HEK293 (cell line): ENCODE results near the gene ZMYM3.

Source experiments
- PRDM10 ChIP-seq: fragments of 450-650 bp; formaldehyde crosslinking; IDR thresholded peaks from 2 replicates; pipeline ENCODE4 v1.5.1; 2016; ENCODE audit warnings: missing biosample characterization, missing genetic modification characterization
- ZBTB8A ChIP-seq: fragments of 450-650 bp; formaldehyde crosslinking; IDR thresholded peaks from 2 replicates; pipeline ENCODE4 v1.5.1; 2016; ENCODE audit warnings: missing biosample characterization, missing genetic modification characterization
- ZNF121 ChIP-seq: fragments of 450-650 bp; formaldehyde crosslinking; IDR thresholded peaks from 2 replicates; pipeline ENCODE4 v1.5.1; 2016; ENCODE audit warnings: missing biosample characterization, missing genetic modification characterization
- ZNF202 ChIP-seq: fragments of 450-650 bp; formaldehyde crosslinking; IDR thresholded peaks from 2 replicates; pipeline ENCODE4 v1.5.1; 2016; ENCODE audit warnings: missing biosample characterization, missing genetic modification characterization, borderline replicate concordance
- ZNF391 ChIP-seq: fragments of 450-650 bp; formaldehyde crosslinking; IDR thresholded peaks from 2 replicates; pipeline ENCODE4 v1.5.1; 2016; ENCODE audit warnings: low read depth, missing biosample characterization, missing genetic modification characterization, borderline replicate concordance
- ZNF394 ChIP-seq: fragments of 450-650 bp; formaldehyde crosslinking; IDR thresholded peaks from 2 replicates; pipeline ENCODE4 v1.5.1; 2016; ENCODE audit warnings: missing biosample characterization, missing genetic modification characterization, mild to moderate bottlenecking, moderate library complexity, borderline replicate concordance
- ZNF501 ChIP-seq: fragments of 450-650 bp; formaldehyde crosslinking; IDR thresholded peaks from 2 replicates; pipeline ENCODE4 v1.5.1; 2016; ENCODE audit warnings: missing biosample characterization, missing genetic modification characterization
- ZNF560 ChIP-seq: fragments of 450-650 bp; formaldehyde crosslinking; IDR thresholded peaks from 2 replicates; pipeline ENCODE4 v1.5.1; 2017; ENCODE audit warnings: missing biosample characterization, missing genetic modification characterization, borderline replicate concordance
- ZNF561 ChIP-seq: fragments of 450-650 bp; IDR thresholded peaks from 2 replicates; pipeline ENCODE4 v1.5.1; 2018; ENCODE audit warnings: missing biosample characterization, missing genetic modification characterization, borderline replicate concordance
- ZNF626 ChIP-seq: fragments of 450-650 bp; sonication (Bioruptor Pico); formaldehyde crosslinking; IDR thresholded peaks from 2 replicates; pipeline ENCODE4 v1.5.1; 2018; ENCODE audit warnings: missing biosample characterization, missing genetic modification characterization, inconsistent platforms
- TF ChIP-seq, protein P1 (sequence below): fragments of 450-650 bp; formaldehyde crosslinking; IDR thresholded peaks from 2 replicates; pipeline ENCODE4 v1.5.1; 2016; ENCODE audit warnings: missing biosample characterization, missing genetic modification characterization
- TF ChIP-seq, protein P2 (sequence below): fragments of 450-650 bp; formaldehyde crosslinking; IDR thresholded peaks from 2 replicates; pipeline ENCODE4 v1.5.1; 2017; ENCODE audit warnings: missing biosample characterization, missing genetic modification characterization
- TF ChIP-seq, protein P3 (sequence below): fragments of 450-650 bp; IDR thresholded peaks from 2 replicates; pipeline ENCODE4 v1.5.1; 2018; ENCODE audit warnings: missing biosample characterization, missing genetic modification characterization
- TF ChIP-seq, protein P4 (sequence below): IDR thresholded peaks from 2 replicates; pipeline ENCODE4 v1.6.1; 2011; ENCODE audit warnings: mild to moderate bottlenecking, low read depth, low read length, borderline replicate concordance

GRCh38 chrX:71225676-71226075 lies 28.3 kb downstream of the ZMYM3 start:
- TF ChIP-seq ZBTB8A (no peak), ZNF561 (tag by site-specific recombination) (no peak), ZNF560 (tag by site-specific recombination) (no peak), PRDM10 (no peak), ZNF202 (no peak), ZNF626 (tag by site-specific recombination) (no peak), ZNF391 (tag by site-specific recombination) (no peak), ZNF394 (tag by site-specific recombination) (no peak), ZNF121 (tag by site-specific recombination) (no peak), ZNF501 (tag by site-specific recombination) (no peak)
- TF ChIP-seq, protein P1, sequence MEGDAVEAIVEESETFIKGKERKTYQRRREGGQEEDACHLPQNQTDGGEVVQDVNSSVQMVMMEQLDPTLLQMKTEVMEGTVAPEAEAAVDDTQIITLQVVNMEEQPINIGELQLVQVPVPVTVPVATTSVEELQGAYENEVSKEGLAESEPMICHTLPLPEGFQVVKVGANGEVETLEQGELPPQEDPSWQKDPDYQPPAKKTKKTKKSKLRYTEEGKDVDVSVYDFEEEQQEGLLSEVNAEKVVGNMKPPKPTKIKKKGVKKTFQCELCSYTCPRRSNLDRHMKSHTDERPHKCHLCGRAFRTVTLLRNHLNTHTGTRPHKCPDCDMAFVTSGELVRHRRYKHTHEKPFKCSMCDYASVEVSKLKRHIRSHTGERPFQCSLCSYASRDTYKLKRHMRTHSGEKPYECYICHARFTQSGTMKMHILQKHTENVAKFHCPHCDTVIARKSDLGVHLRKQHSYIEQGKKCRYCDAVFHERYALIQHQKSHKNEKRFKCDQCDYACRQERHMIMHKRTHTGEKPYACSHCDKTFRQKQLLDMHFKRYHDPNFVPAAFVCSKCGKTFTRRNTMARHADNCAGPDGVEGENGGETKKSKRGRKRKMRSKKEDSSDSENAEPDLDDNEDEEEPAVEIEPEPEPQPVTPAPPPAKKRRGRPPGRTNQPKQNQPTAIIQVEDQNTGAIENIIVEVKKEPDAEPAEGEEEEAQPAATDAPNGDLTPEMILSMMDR (tag by site-specific recombination), result no peak
- TF ChIP-seq, protein P2, sequence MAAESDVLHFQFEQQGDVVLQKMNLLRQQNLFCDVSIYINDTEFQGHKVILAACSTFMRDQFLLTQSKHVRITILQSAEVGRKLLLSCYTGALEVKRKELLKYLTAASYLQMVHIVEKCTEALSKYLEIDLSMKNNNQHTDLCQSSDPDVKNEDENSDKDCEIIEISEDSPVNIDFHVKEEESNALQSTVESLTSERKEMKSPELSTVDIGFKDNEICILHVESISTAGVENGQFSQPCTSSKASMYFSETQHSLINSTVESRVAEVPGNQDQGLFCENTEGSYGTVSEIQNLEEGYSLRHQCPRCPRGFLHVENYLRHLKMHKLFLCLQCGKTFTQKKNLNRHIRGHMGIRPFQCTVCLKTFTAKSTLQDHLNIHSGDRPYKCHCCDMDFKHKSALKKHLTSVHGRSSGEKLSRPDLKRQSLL (tag by site-specific recombination), result no peak
- TF ChIP-seq, protein P3, sequence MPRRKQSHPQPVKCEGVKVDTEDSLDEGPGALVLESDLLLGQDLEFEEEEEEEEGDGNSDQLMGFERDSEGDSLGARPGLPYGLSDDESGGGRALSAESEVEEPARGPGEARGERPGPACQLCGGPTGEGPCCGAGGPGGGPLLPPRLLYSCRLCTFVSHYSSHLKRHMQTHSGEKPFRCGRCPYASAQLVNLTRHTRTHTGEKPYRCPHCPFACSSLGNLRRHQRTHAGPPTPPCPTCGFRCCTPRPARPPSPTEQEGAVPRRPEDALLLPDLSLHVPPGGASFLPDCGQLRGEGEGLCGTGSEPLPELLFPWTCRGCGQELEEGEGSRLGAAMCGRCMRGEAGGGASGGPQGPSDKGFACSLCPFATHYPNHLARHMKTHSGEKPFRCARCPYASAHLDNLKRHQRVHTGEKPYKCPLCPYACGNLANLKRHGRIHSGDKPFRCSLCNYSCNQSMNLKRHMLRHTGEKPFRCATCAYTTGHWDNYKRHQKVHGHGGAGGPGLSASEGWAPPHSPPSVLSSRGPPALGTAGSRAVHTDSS (tag by site-specific recombination), result no peak
- TF ChIP-seq, protein P4, sequence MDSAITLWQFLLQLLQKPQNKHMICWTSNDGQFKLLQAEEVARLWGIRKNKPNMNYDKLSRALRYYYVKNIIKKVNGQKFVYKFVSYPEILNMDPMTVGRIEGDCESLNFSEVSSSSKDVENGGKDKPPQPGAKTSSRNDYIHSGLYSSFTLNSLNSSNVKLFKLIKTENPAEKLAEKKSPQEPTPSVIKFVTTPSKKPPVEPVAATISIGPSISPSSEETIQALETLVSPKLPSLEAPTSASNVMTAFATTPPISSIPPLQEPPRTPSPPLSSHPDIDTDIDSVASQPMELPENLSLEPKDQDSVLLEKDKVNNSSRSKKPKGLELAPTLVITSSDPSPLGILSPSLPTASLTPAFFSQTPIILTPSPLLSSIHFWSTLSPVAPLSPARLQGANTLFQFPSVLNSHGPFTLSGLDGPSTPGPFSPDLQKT, result no peak
